Spleen (tissue), 7 donors: ENCODE measurements around the gene FDXR.

Experiments
- POLR2A ChIP-seq, 3 donors: fragments of 450-650 bp; IDR thresholded peaks; one replicate each; pipeline ENCODE4 v1.5.1; 2017; ENCODE audit warnings: antibody characterized with exemption in 3 of 3, mild to moderate bottlenecking in 1 of 3
- POLR2AphosphoS5 ChIP-seq, 3 donors: sonication (generic); formaldehyde crosslinking; IDR thresholded peaks; one replicate each; pipeline ENCODE4 v1.5.1; 2017; ENCODE audit warnings: antibody characterized with exemption in 3 of 3
- TF ChIP-seq, protein P1 (sequence below), 11 experiments: fragments of 200-600 bp in 7 of 11; fragments of 450-650 bp in 4 of 11; sonication (generic) in 4 of 11; IDR thresholded peaks in 8 of 11; conservative IDR thresholded peaks in 3 of 11; 1 replicate in 7 of 11; 2 replicates in 4 of 11; pipeline versions ENCODE4 v1.4.0 to v1.8.0; 2016 to 2021; ENCODE audit warnings: antibody characterized with exemption in 11 of 11, inconsistent platforms in 4 of 11, mild to moderate bottlenecking in 1 of 11
- donor health status: DM: no; HTN: no; CAD: no; lungs with moderate emphysema.
- donor health status: DM: no; HTN: no; CAD: no.
- donor health status: DM: no; HTN: no; CAD: no.

DNA sequence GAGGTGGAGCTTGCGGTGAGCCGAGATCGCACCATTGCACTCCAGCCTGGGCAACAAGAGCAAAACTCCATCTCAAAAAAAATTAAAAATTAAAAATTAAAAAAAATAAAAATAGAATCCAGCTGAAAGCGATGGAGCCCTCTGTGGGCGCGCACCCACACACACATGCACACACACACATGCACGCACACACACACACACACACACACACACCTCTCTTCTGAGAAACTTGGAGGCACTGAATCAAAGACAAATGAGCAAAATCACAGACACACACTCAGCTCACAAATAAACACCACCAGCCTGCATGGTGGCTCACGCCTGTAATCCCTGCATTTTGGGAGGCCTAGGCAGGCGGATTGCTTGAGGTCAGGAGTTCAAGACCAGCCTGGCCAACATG, 30.2 kb upstream of the FDXR start:
- TF ChIP-seq, protein P1, sequence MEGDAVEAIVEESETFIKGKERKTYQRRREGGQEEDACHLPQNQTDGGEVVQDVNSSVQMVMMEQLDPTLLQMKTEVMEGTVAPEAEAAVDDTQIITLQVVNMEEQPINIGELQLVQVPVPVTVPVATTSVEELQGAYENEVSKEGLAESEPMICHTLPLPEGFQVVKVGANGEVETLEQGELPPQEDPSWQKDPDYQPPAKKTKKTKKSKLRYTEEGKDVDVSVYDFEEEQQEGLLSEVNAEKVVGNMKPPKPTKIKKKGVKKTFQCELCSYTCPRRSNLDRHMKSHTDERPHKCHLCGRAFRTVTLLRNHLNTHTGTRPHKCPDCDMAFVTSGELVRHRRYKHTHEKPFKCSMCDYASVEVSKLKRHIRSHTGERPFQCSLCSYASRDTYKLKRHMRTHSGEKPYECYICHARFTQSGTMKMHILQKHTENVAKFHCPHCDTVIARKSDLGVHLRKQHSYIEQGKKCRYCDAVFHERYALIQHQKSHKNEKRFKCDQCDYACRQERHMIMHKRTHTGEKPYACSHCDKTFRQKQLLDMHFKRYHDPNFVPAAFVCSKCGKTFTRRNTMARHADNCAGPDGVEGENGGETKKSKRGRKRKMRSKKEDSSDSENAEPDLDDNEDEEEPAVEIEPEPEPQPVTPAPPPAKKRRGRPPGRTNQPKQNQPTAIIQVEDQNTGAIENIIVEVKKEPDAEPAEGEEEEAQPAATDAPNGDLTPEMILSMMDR (IDR thresholded peaks at IDR 0.05 in 8 of 11, conservative IDR thresholded peaks at IDR 0.05 in 3 of 11), result no peak
- TF ChIP-seq POLR2A (IDR thresholded peaks at IDR 0.05), result no peak
- no peak for TF ChIP-seq POLR2AphosphoS5 (IDR thresholded peaks at IDR 0.05)
